K562 (cell line): Measurements from ENCODE around the gene WDR13. TPM values are rescaled to one million over a fixed set of nuclear protein-coding genes. Genes with fewer than 3 reads are reported as not detected.

ENCODE experiments used
- CBX3 ChIP-seq, 2 experiments: IDR thresholded peaks; 1 replicate in 1 of 2; 2 replicates in 1 of 2; pipeline ENCODE4 v1.6.1; 2012; ENCODE audit warnings: inconsistent platforms in 2 of 2, low read length in 2 of 2, borderline replicate concordance in 1 of 2, control low read depth in 1 of 2
- MAFK ChIP-seq: IDR thresholded peaks from 2 replicates; pipeline ENCODE4 v1.6.1; 2011; ENCODE audit warnings: low read length, improper control_type of control experiment
- MTA2 ChIP-seq: fragments of 450-650 bp; IDR thresholded peaks from 2 replicates; pipeline ENCODE4 v1.6.1; 2016; ENCODE audit warnings: low read depth
- STAT5A ChIP-seq: IDR thresholded peaks from 2 replicates; pipeline ENCODE4 v1.6.1; 2012; ENCODE audit warnings: low read length, inconsistent platforms, borderline replicate concordance
- ZBTB5 ChIP-seq: fragments of 450-650 bp; IDR thresholded peaks from 2 replicates; pipeline ENCODE4 v1.6.1; 2017; ENCODE audit warnings: antibody characterized with exemption
- ZFP91 ChIP-seq: sonication (generic); formaldehyde crosslinking; IDR thresholded peaks from 2 replicates; pipeline ENCODE4 v1.8.0; 2022; ENCODE audit warnings: mild to moderate bottlenecking, missing genetic modification reagents
- ZMIZ1 ChIP-seq, 2 experiments: fragments of 150-350 bp in 1 of 2; IDR thresholded peaks; 2 replicates each; pipeline ENCODE4 v1.6.1; 2012 to 2016; ENCODE audit warnings: low read depth in 2 of 2, low read length in 2 of 2, mild to moderate bottlenecking in 1 of 2, moderate library complexity in 1 of 2
- ZNF146 ChIP-seq: IDR thresholded peaks from one replicate; pipeline ENCODE4 v1.6.1; 2018; ENCODE audit warnings: missing compliant biosample characterization; ENCODE audit not compliant: unreplicated experiment
- ZNF274 ChIP-seq: IDR thresholded peaks from 2 replicates; pipeline ENCODE4 v1.6.1; 2011; ENCODE audit warnings: low read depth, mild to moderate bottlenecking, low read length, moderate library complexity, borderline replicate concordance
- ZNF318 ChIP-seq, 2 experiments: fragments of 450-650 bp; IDR thresholded peaks; 2 replicates each; pipeline ENCODE4 v1.6.1; 2016; ENCODE audit warnings: mild to moderate bottlenecking in 2 of 2, borderline replicate concordance in 1 of 2, low read depth in 1 of 2, moderate library complexity in 1 of 2
- ZNF79 ChIP-seq: fragments of 250-450 bp; sonication (Bioruptor Pico); IDR thresholded peaks from 2 replicates; pipeline ENCODE4 v1.4.0; 2020; ENCODE audit warnings: low read depth, mild to moderate bottlenecking, moderate library complexity
- polyA plus RNA-seq, 8 experiments: library from polyadenylated mRNA; depleted of rRNA in 4 of 8; stranded (reverse) in 5 of 8; unstranded in 3 of 8; fragments of >200 nt; fragmentation: Nextera tagmentation in 2 of 8; fragmentation: Illumina TruSeq in 1 of 8; extraction: Ambion mirVana in 2 of 8; extraction: Trizol in 1 of 8; gene quantifications; 2 replicates each; pipeline versions ENCODE4 v1.2.1 to v1.2.3, GENCODE V29; 2011 to 2014; ENCODE audit warnings: inconsistent platforms in 1 of 8, missing spikeins in 1 of 8
- total RNA-seq, 7 experiments: library from RNA; depleted of rRNA in 6 of 7; stranded (reverse); fragments of >200 nt in 6 of 7; fragmentation: Illumina TruSeq in 2 of 7; extraction: Trizol in 2 of 7; gene quantifications; 2 replicates each; pipeline versions ENCODE4 v1.2.1 to v1.2.3, GENCODE V29; 2011 to 2021; ENCODE audit warnings: low replicate concordance in 1 of 7

The WDR13 gene
- total and polyA plus RNA-seq, 9 of the 15 experiments (the other 6 are each of a cell fraction or from before 2014, with no cell fraction given) = 7.4 to 70.5 (median 31.4) TPM

GRCh38 chrX:48631376-48632090 lies 34.2 kb downstream of the WDR13 start (continued):
- TF ChIP-seq ZNF318 (IDR thresholded peaks at IDR 0.05; ENCODE audit: borderline replicate concordance in 1 of 2, low read depth in 1 of 2) (no peak), MTA2 (no peak), MAFK (no peak), ZNF274 (no peak), ZNF79 (CRISPR knock-in tag) (no peak), ZMIZ1 (IDR thresholded peaks at IDR 0.05; ENCODE audit: low read depth in 2 of 2, low read length in 2 of 2) (no peak), ZNF146 (CRISPR knock-in tag) (no peak), STAT5A (no peak), ZFP91 (CRISPR knock-in tag) (no peak), ZBTB5 (no peak), CBX3 (IDR thresholded peaks at IDR 0.05; ENCODE audit: borderline replicate concordance in 1 of 2, low read length in 2 of 2) (no peak; a peak in 2 of 3 replicates)
